ENCODE data around the gene CCDC85A.

DNA sequence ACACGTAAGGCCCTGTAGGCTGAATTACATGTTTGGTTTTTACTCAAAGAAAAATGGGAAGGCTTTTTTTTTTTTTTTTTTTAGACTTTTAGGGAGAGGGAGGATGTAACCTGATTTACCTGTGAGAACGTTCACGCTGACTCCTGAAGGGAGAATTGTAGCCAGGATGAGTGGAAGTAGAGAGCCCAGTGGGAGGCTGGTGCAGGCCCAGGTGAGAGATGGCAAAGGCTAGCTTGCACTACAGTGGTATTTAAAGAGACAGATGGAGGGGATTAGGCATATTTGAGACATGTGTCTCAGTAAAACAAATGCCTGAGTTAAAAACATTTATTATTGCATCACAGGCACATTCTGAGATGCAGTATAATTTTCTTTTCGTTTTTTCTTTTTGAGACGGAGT, 107.9 kb downstream of the CCDC85A start:
- TF ChIP-seq POLR2AphosphoS5 (IDR thresholded peaks at IDR 0.05; ENCODE audit: low read depth) = no peak
- TF ChIP-seq, protein P1, sequence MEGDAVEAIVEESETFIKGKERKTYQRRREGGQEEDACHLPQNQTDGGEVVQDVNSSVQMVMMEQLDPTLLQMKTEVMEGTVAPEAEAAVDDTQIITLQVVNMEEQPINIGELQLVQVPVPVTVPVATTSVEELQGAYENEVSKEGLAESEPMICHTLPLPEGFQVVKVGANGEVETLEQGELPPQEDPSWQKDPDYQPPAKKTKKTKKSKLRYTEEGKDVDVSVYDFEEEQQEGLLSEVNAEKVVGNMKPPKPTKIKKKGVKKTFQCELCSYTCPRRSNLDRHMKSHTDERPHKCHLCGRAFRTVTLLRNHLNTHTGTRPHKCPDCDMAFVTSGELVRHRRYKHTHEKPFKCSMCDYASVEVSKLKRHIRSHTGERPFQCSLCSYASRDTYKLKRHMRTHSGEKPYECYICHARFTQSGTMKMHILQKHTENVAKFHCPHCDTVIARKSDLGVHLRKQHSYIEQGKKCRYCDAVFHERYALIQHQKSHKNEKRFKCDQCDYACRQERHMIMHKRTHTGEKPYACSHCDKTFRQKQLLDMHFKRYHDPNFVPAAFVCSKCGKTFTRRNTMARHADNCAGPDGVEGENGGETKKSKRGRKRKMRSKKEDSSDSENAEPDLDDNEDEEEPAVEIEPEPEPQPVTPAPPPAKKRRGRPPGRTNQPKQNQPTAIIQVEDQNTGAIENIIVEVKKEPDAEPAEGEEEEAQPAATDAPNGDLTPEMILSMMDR (conservative IDR thresholded peaks at IDR 0.05; ENCODE audit: low read depth in 2 of 2) = no peak
- no peak for TF ChIP-seq REST (IDR thresholded peaks at IDR 0.05; ENCODE audit: unreplicated experiment)
- no peak for TF ChIP-seq EZH2 (IDR thresholded peaks at IDR 0.05; ENCODE audit: low read depth, unreplicated experiment)
- no peak for TF ChIP-seq NANOG (IDR thresholded peaks at IDR 0.05; ENCODE audit: borderline replicate concordance)
- TF ChIP-seq EZH2phosphoT487 (IDR thresholded peaks at IDR 0.05; ENCODE audit: unreplicated experiment) = no peak
- TF ChIP-seq JUNB (IDR thresholded peaks at IDR 0.05; ENCODE audit: unreplicated experiment) = no peak
- TF ChIP-seq CREB1 (CRISPR knock-in tag; IDR thresholded peaks at IDR 0.05; ENCODE audit: low read depth) = no peak

Measured in GM23338 (cell line).